Liver (tissue), 3 donors: Measurements from ENCODE around the gene ETS1.

Experiments
- CTCF ChIP-seq: fragments of 150-350 bp; IDR thresholded peaks from 2 replicates; pipeline ENCODE4 v1.5.1; 2017; ENCODE audit warnings: improper control_type of control experiment, low read depth, low read length; ENCODE audit not compliant: missing input control
- EGR1 ChIP-seq, 2 donors: IDR thresholded peaks; 2 replicates each; pipeline ENCODE4 v1.6.1; 2016 to 2018; ENCODE audit warnings: antibody characterized with exemption in 2 of 2, low read depth in 2 of 2
- FOXA1 ChIP-seq: IDR thresholded peaks from 2 replicates; pipeline ENCODE4 v1.6.1; 2016; ENCODE audit warnings: antibody characterized with exemption
- JUND ChIP-seq, 2 donors: IDR thresholded peaks; 2 replicates each; pipeline ENCODE4 v1.6.1; 2016; ENCODE audit warnings: antibody characterized with exemption in 2 of 2
- MAX ChIP-seq: IDR thresholded peaks from 2 replicates; pipeline ENCODE4 v1.6.1; 2016; ENCODE audit warnings: antibody characterized with exemption
- RAD21 ChIP-seq, 2 donors: IDR thresholded peaks; 2 replicates each; pipeline ENCODE4 v1.6.1; 2016; ENCODE audit warnings: antibody characterized with exemption in 2 of 2, mild to moderate bottlenecking in 2 of 2
- REST ChIP-seq: IDR thresholded peaks from 2 replicates; pipeline ENCODE4 v1.6.1; 2016; ENCODE audit warnings: antibody characterized with exemption, mild to moderate bottlenecking
- SP1 ChIP-seq: IDR thresholded peaks from 2 replicates; pipeline ENCODE4 v1.6.1; 2018; ENCODE audit warnings: antibody characterized with exemption, mild to moderate bottlenecking
- donor health status: healthy.
- donor health status: healthy.

GRCh38 chr11:128411812-128412211 is 175.5 kb downstream of the ETS1 start:
- no peak for TF ChIP-seq CTCF
- TF ChIP-seq FOXA1 = no peak
- no peak for TF ChIP-seq MAX
- TF ChIP-seq REST = no peak
- no peak for TF ChIP-seq SP1
- TF ChIP-seq EGR1 (IDR thresholded peaks at IDR 0.05; ENCODE audit: low read depth in 2 of 2) = no peak
- TF ChIP-seq JUND (IDR thresholded peaks at IDR 0.05) = no peak
- no peak for TF ChIP-seq RAD21 (IDR thresholded peaks at IDR 0.05)
